Trophoblast cell (in vitro differentiated cells and primary cell): Measurements from ENCODE around the gene LIG1.

Experiments used
- DNase-seq, 2 donors: peaks; one replicate each; pipeline ENCODE4 v3.0.0-alpha.2; 2016
- H2AFZ ChIP-seq: 2 replicates; pipeline ENCODE4 v1.6.1; 2013; ENCODE audit warnings: low read length, moderate library complexity, mild to moderate bottlenecking; ENCODE audit not compliant: insufficient read depth, poor library complexity
- H2AK5ac ChIP-seq: 2 replicates; pipeline ENCODE4 v1.6.1; 2013; ENCODE audit warnings: mild to moderate bottlenecking, low read length
- H2BK120ac ChIP-seq: 2 replicates; pipeline ENCODE4 v1.6.1; 2013; ENCODE audit warnings: low read length, mild to moderate bottlenecking, moderate library complexity; ENCODE audit not compliant: insufficient read depth, poor library complexity
- H2BK12ac ChIP-seq: 2 replicates; pipeline ENCODE4 v1.6.1; 2013; ENCODE audit warnings: mild to moderate bottlenecking, low read length, moderate library complexity
- H2BK5ac ChIP-seq: 2 replicates; pipeline ENCODE4 v1.6.1; 2013; ENCODE audit warnings: low read length, low read depth, moderate library complexity, mild to moderate bottlenecking; ENCODE audit not compliant: poor library complexity
- H3K14ac ChIP-seq: 2 replicates; pipeline ENCODE4 v1.6.1; 2013; ENCODE audit warnings: mild to moderate bottlenecking, low read length
- H3K18ac ChIP-seq: 2 replicates; pipeline ENCODE4 v1.6.1; 2013; ENCODE audit warnings: mild to moderate bottlenecking, low read length
- H3K23ac ChIP-seq: 2 replicates; pipeline ENCODE4 v1.6.1; 2013; ENCODE audit warnings: low read length
- H3K27ac ChIP-seq: 2 replicates; pipeline ENCODE4 v1.5.1; 2013; ENCODE audit warnings: low read depth, mild to moderate bottlenecking, inconsistent platforms, low read length, moderate library complexity
- H3K27me3 ChIP-seq: 2 replicates; pipeline ENCODE4 v1.6.1; 2013; ENCODE audit warnings: inconsistent platforms, mild to moderate bottlenecking, low read length, moderate library complexity; ENCODE audit not compliant: insufficient read depth
- H3K36me3 ChIP-seq, 2 experiments: 1 replicate in 1 of 2; 2 replicates in 1 of 2; pipeline ENCODE4 v1.6.1; 2013; ENCODE audit warnings: low read length in 2 of 2, mild to moderate bottlenecking in 2 of 2, moderate library complexity in 1 of 2; ENCODE audit not compliant: insufficient read depth in 2 of 2, control insufficient read depth in 1 of 2
- H3K4ac ChIP-seq: 2 replicates; pipeline ENCODE4 v1.6.1; 2013; ENCODE audit warnings: low read depth, mild to moderate bottlenecking, low read length, moderate library complexity
- H3K4me1 ChIP-seq, 2 experiments: 1 replicate in 1 of 2; 2 replicates in 1 of 2; pipeline ENCODE4 v1.6.1; 2013; ENCODE audit warnings: low read length in 2 of 2, mild to moderate bottlenecking in 2 of 2, moderate library complexity in 1 of 2; ENCODE audit not compliant: insufficient read depth in 2 of 2, control insufficient read depth in 1 of 2
- H3K4me2 ChIP-seq: 2 replicates; pipeline ENCODE4 v1.6.1; 2013; ENCODE audit warnings: inconsistent platforms, mild to moderate bottlenecking, low read length, moderate library complexity
- H3K4me3 ChIP-seq: 2 replicates; pipeline ENCODE4 v1.5.1; 2013; ENCODE audit warnings: mild to moderate bottlenecking, low read depth, low read length, inconsistent platforms
- H3K79me1 ChIP-seq: one replicate; pipeline ENCODE4 v1.6.1; 2013; ENCODE audit warnings: low read length
- H3K79me2 ChIP-seq: 2 replicates; pipeline ENCODE4 v1.6.1; 2013; ENCODE audit warnings: low read length, mild to moderate bottlenecking; ENCODE audit not compliant: control insufficient read depth, insufficient read depth, poor library complexity
- H3K9ac ChIP-seq: 2 replicates; pipeline ENCODE4 v1.6.1; 2013; ENCODE audit warnings: mild to moderate bottlenecking, low read length
- H3K9me3 ChIP-seq: 2 replicates; pipeline ENCODE4 v1.6.1; 2013; ENCODE audit warnings: low read depth, mild to moderate bottlenecking, control low read depth, inconsistent platforms, low read length; ENCODE audit not compliant: insufficient read depth
- H4K12ac ChIP-seq: 2 replicates; pipeline ENCODE4 v1.6.1; 2013; ENCODE audit warnings: low read depth, mild to moderate bottlenecking, low read length, moderate library complexity
- H4K8ac ChIP-seq: 2 replicates; pipeline ENCODE4 v1.6.1; 2013; ENCODE audit warnings: low read depth, mild to moderate bottlenecking, low read length, moderate library complexity
- H4K91ac ChIP-seq: one replicate; pipeline ENCODE4 v1.6.1; 2013; ENCODE audit warnings: low read depth, mild to moderate bottlenecking, low read length, moderate library complexity
- WGBS: extraction: QIAGEN DNeasy Blood & Tissue Kit; methylation state at CpG from one replicate; pipeline ENCODE4 v1.1.7; 2013; ENCODE audit warnings: missing lambda C conversion rate; ENCODE audit not compliant: insufficient read length, insufficient coverage; ENCODE audit errors: extremely low coverage; 5-methylcytosine and 5-hydroxymethylcytosine counted together

LIG1 gene

DNA sequence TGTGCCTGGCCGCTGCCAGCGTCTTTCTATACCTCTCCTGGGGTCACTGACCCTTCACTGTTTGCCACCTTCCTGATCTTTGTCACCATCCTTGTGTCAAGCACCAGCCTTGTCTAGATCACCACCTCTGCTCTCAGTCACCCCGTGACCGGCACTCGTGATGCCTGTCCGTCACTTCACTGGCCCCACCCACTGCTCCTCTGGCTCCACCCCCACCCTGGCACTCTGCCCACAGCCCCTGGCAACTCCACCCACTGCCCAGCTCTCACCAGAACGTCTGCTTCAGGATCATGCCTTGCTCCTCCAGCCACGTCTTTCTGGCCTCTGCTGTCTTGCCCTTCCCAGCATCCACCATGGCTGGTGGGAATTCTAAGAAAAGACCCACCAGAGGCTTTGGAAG, 34.7 kb downstream of the LIG1 start:
- no peak overlapping the region for H3K18ac ChIP-seq
- peaks cover 5 to 8% of the 10 kb centered on the region in 2 experiments for H3K4me1 ChIP-seq
- H4K91ac ChIP-seq: no peak overlapping the region
- H3K4me3 ChIP-seq: no peak overlapping the region
- no peak overlapping the region for H3K4ac ChIP-seq
- H2BK5ac ChIP-seq: no peak overlapping the region
- no peaks in the 10 kb centered on the region for H3K9me3 ChIP-seq
- no peak overlapping the region for H3K23ac ChIP-seq
- H3K79me2 ChIP-seq: peaks cover 3% of the 10 kb centered on the region
- no peaks in the 10 kb centered on the region for H3K27me3 ChIP-seq
- no peak overlapping the region for H3K27ac ChIP-seq
- DNase-seq: no peak
- no peak overlapping the region for H2AK5ac ChIP-seq
- H4K8ac ChIP-seq: no peak overlapping the region
- peaks cover 6% of the 10 kb centered on the region for H3K79me1 ChIP-seq
- no peak overlapping the region for H3K4me2 ChIP-seq
- H3K9ac ChIP-seq: no peak overlapping the region
- no peak overlapping the region for H2BK120ac ChIP-seq
- H3K14ac ChIP-seq: no peak overlapping the region
- peaks cover 69 to 70% of the 10 kb centered on the region in 2 experiments for H3K36me3 ChIP-seq
- H4K12ac ChIP-seq: no peak overlapping the region
- H2BK12ac ChIP-seq: no peak overlapping the region
- H2AFZ ChIP-seq: no peak overlapping the region
- WGBS: no CpG with 5 or more reads among the region's 8 CpGs

DNA sequence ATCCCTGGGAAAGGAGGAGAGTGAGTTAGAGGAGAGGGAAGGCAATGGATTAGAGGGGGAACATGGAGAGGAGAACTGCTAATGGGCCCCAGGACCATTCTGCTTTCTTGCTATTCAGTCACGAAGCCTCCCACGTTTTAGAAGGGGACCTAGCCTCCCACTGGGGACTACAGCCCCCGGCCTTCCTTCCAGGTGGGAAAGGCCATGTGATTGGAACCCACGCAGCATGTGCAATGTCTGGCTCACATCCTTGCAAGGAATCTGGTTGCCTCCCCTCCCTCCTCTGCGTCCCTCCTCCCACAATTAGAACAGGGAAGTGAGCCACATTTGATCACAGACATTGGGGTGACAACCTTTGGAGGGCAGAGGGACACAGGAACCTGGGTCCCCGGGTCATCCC, 37.0 kb downstream of the LIG1 start:
- Histone ChIP-seq H3K79me1 (no peaks in the 10 kb centered on the region), H3K4ac (no peak overlapping the region), H3K27ac (no peak overlapping the region), H4K8ac (no peak overlapping the region), H3K9me3 (no peaks in the 10 kb centered on the region), H3K14ac (no peak overlapping the region), H3K79me2 (no peaks in the 10 kb centered on the region), H4K12ac (no peak overlapping the region), H2BK12ac (no peak overlapping the region), H2BK5ac (no peak overlapping the region), H3K27me3 (no peaks in the 10 kb centered on the region), H3K4me1 (no peaks in the 10 kb centered on the region), H3K4me3 (no peak overlapping the region), H3K36me3 (peaks cover 72 to 73% of the 10 kb centered on the region in 2 experiments), H4K91ac (no peak overlapping the region), H3K9ac (no peak overlapping the region), H2AFZ (no peak overlapping the region), H3K4me2 (no peak overlapping the region), H2BK120ac (no peak overlapping the region), H3K23ac (no peak overlapping the region), H2AK5ac (no peak overlapping the region), H3K18ac (no peak overlapping the region)
- no peak for DNase-seq
- no CpG with 5 or more reads among the region's 6 CpGs for WGBS

DNA sequence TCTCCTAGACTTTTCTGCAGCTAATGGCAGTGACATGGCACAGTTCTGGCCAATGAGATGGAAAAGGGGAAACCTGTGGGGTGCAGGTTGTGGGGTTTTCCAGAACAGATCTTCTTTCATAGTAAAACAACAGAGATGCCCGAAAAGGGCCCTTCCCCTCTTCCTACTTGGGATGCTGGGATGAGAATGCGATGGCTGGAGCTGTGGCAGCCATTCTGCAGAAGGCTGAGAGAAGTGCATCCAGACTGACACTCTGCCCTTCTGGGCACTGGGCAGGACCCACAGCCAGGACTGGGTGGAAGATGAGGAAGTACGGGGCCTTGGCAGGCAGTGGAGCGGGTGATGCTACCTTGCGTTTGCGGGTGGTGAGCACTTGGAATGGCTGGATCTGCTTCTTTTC, 42.6 kb downstream of the LIG1 start:
- Histone ChIP-seq H3K9ac (no peak overlapping the region), H3K27ac (no peak overlapping the region), H4K91ac (no peak overlapping the region), H3K4me1 (peaks cover 6 to 9% of the 10 kb centered on the region in 2 experiments), H4K8ac (no peak overlapping the region), H3K18ac (no peak overlapping the region), H2BK120ac (no peak overlapping the region), H3K4me3 (no peak overlapping the region), H3K14ac (no peak overlapping the region), H3K23ac (no peak overlapping the region), H4K12ac (no peak overlapping the region), H2AK5ac (no peak overlapping the region), H3K4ac (no peak overlapping the region), H3K79me2 (no peaks in the 10 kb centered on the region), H2BK5ac (no peak overlapping the region), H2BK12ac (no peak overlapping the region), H3K9me3 (peaks cover 5% of the 10 kb centered on the region), H3K27me3 (no peaks in the 10 kb centered on the region), H3K4me2 (no peak overlapping the region), H2AFZ (no peak overlapping the region), H3K79me1 (peaks cover 8% of the 10 kb centered on the region), H3K36me3 (peaks cover 55 to 60% of the 10 kb centered on the region in 2 experiments)
- WGBS: no CpG with 5 or more reads among the region's 6 CpGs
- no peak for DNase-seq

DNA sequence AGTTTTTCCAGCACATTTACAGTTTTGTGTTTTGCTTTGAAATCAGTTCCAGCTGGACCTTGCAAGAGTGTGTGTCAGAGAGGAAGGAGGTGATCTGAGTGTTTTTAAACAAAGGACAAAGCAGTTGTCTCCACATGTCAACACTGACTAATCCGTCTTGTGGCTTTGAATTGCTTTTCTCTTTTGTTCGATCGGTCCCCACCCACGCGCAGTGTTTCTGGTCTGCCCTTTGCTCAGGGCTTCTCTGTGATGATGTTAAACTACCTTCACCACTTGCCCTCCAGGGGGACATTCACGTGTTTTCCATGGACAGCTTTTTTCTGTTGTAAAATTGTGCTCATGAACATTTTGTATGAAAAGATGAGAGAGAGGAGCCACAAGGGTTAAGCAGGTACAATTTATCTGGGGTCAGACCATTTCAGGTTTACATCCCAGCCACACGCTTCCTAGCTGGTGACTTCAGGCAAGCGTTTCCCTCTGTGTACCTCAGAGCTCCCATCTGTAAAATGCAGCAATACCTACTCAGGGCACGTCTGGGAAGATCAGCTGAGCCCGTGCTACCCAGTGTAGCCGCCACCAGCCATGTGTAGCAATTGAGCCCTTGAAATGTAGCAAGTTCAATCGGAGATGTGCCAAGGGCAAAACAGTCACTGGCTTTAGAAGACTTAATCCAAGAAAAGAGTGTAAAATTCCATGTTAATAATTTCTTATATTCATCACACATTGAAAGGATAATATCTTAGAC, 46.1 kb downstream of the LIG1 start:
- Histone ChIP-seq H3K4me1 (peaks cover 14 to 16% of the 10 kb centered on the region in 2 experiments), H3K14ac (no peak overlapping the region), H4K8ac (no peak overlapping the region), H3K18ac (no peak overlapping the region), H3K9me3 (peaks cover 7% of the 10 kb centered on the region), H3K4me3 (no peak overlapping the region), H3K79me1 (peaks cover 15% of the 10 kb centered on the region), H2BK12ac (peak overlapping the region; percentile 38), H3K27ac (no peak overlapping the region), H3K9ac (no peak overlapping the region), H3K36me3 (peaks cover 42 to 45% of the 10 kb centered on the region in 2 experiments), H2BK120ac (no peak overlapping the region), H2AFZ (no peak overlapping the region), H3K23ac (no peak overlapping the region), H3K4ac (no peak overlapping the region), H2BK5ac (no peak overlapping the region), H3K79me2 (no peaks in the 10 kb centered on the region), H4K91ac (peak overlapping the region; percentile 29), H4K12ac (peak overlapping the region; percentile 45), H3K27me3 (no peaks in the 10 kb centered on the region), H3K4me2 (no peak overlapping the region), H2AK5ac (no peak overlapping the region)
- no peak for DNase-seq
- WGBS: no CpG with 5 or more reads among the region's 12 CpGs
